PC-9 (cell line): ENCODE results near the gene PRDM12.

Experiments used
- CTCF ChIP-seq: fragments of 200-600 bp; sonication (generic); conservative IDR thresholded peaks from 2 replicates; pipeline ENCODE4 v1.6.1; 2017; ENCODE audit warnings: mixed run types, antibody characterized with exemption, mild to moderate bottlenecking, moderate library complexity
- EZH2 ChIP-seq: fragments of 200-600 bp; sonication (generic); IDR thresholded peaks from 2 replicates; pipeline ENCODE4 v1.8.0; 2017; ENCODE audit warnings: antibody characterized with exemption, low read depth

- TF ChIP-seq CTCF, result no peak
- no peak for TF ChIP-seq EZH2
Observed at GRCh38 chr9:130631331-130632080, 32.9 kb upstream of the PRDM12 start.
